Kidney (tissue), 14 donors: ENCODE measurements around the gene SLFN12L. TPM values are rescaled to one million over a fixed set of nuclear protein-coding genes. Genes with fewer than 3 reads are reported as not detected.
A peak's percentile ranks its signal among the peaks of the same experiment; 100 is the strongest.

Source experiments
- DNase-seq, 5 donors: peaks; one replicate each; pipeline ENCODE4 v3.0.0-alpha.2; 2013 to 2020
- FAIRE-seq: peaks from 2 replicates; lab custom pipeline; 2012; peaks lifted over from hg19 to GRCh38; lab: Jason Lieb, UNC
- H3K27ac ChIP-seq, 2 donors: one replicate each; pipeline ENCODE4 v1.7.0; 2013; ENCODE audit warnings: low read depth in 2 of 2, low read length in 2 of 2, inconsistent platforms in 1 of 2
- H3K27me3 ChIP-seq: one replicate; pipeline ENCODE4 v1.7.1; 2013; ENCODE audit warnings: low read length, inconsistent platforms; ENCODE audit not compliant: control insufficient read depth, insufficient read depth
- H3K36me3 ChIP-seq, 3 donors: one replicate each; pipeline versions ENCODE4 v1.7.0 to v1.7.1; 2013; ENCODE audit warnings: low read length in 3 of 3, control low read depth in 1 of 3, inconsistent platforms in 1 of 3; ENCODE audit not compliant: insufficient read depth in 3 of 3, control insufficient read depth in 2 of 3
- H3K4me1 ChIP-seq, 3 donors: one replicate each; pipeline versions ENCODE4 v1.7.0 to v1.7.1; 2013; ENCODE audit warnings: low read length in 3 of 3, inconsistent platforms in 1 of 3, low read depth in 1 of 3; ENCODE audit not compliant: control insufficient read depth in 2 of 3, insufficient read depth in 2 of 3
- H3K4me3 ChIP-seq, 3 donors: one replicate each; pipeline versions ENCODE4 v1.7.0 to v1.8.1; 2013; ENCODE audit warnings: low read length in 3 of 3, control low read depth in 1 of 3, inconsistent platforms in 1 of 3
- H3K9ac ChIP-seq, 3 donors: one replicate each; pipeline versions ENCODE4 v1.7.0 to v1.7.1; 2013; ENCODE audit warnings: low read length in 3 of 3, control low read depth in 1 of 3, inconsistent platforms in 1 of 3
- H3K9me3 ChIP-seq, 3 donors: one replicate each; pipeline versions ENCODE4 v1.7.0 to v1.7.1; 2013; ENCODE audit warnings: low read length in 3 of 3, control low read depth in 1 of 3, inconsistent platforms in 1 of 3; ENCODE audit not compliant: control insufficient read depth in 2 of 3, insufficient read depth in 1 of 3
- CTCF ChIP-seq: IDR thresholded peaks from 3 replicates; pipeline ENCODE4 v1.5.1; 2012; ENCODE audit warnings: mild to moderate bottlenecking, moderate library complexity, borderline replicate concordance; ENCODE audit not compliant: insufficient read depth; ENCODE audit errors: extremely low read depth
- intact Hi-C: fragments of 100-400 bp; cut with DNase I; formaldehyde crosslinking; loops from one replicate; pipeline ENCODE4 v1.11.1; 2022
- polyA plus RNA-seq: library from polyadenylated mRNA; stranded (reverse); fragments of 350-450 nt; fragmentation: Illumina TruSeq; extraction: RNeasy Lipid Tissue Mini Kit (QIAGEN cat#74804); gene quantifications from one replicate; pipeline ENCODE4 v1.2.3, GENCODE V29; 2014; ENCODE audit warnings: low read depth, low replicate concordance; ENCODE audit not compliant: insufficient read depth
- total RNA-seq: library from RNA; stranded (reverse); fragmentation: NEBNext Ultra II Directional; extraction: Animal tissue kit (Norgen Biotek cat#: 25700); gene quantifications from one replicate; pipeline ENCODE4 v1.2.1, GENCODE V29; 2021
- donor health status: control.
- donor health status: control.
- donor health status: control.
- donor health status: control.
- donor health status: control.
- donor health status: DM: yes; HTN: yes; CAD: no.
- donor health status: Normal renal cell carcinoma (clear cell type).

Gene SLFN12L
- total and polyA plus RNA-seq, 2 donors from 2014 or later = 0.62 to 6.2 TPM

GRCh38 chr17:35578929-35579432, 41.5 kb upstream of the SLFN12L start:
- FAIRE-seq (no peak), DNase-seq (no peak)
- H3K4me3 ChIP-seq = peak overlapping the region; percentile 75 to 97 (median 90)
- H3K9me3 ChIP-seq = no peaks in the 10 kb centered on the region
- peak overlapping the region; percentile 81 to 97 for H3K27ac ChIP-seq
- no peak for TF ChIP-seq CTCF
- H3K27me3 ChIP-seq = no peaks in the 10 kb centered on the region
- peak overlapping the region; percentile 83 to 96 (median 89) for H3K9ac ChIP-seq
- H3K36me3 ChIP-seq = peaks cover 5 to 7% (median 5%) of the 10 kb centered on the region in 3 donors
- intact Hi-C loops = no loop called here
- H3K4me1 ChIP-seq = peaks cover 0 to 14% (median 11%) of the 10 kb centered on the region in 3 donors

- intact Hi-C loops = no loop called here
- H3K27me3 ChIP-seq = no peaks in the 10 kb centered on the region
- no peaks in the 10 kb centered on the region for H3K9me3 ChIP-seq
- FAIRE-seq (peak; percentile 23), DNase-seq (peak; percentile 93 to 98 (median 97))
- TF ChIP-seq CTCF = peak; percentile 33
- peak within 1 kb of the TSS; percentile 81 to 97 for H3K27ac ChIP-seq
- peak within 1 kb of the TSS; percentile 75 to 97 (median 90) for H3K4me3 ChIP-seq
- H3K36me3 ChIP-seq = peaks cover 5 to 7% (median 5%) of the 10 kb centered on the region in 3 donors
- peaks cover 0 to 14% (median 11%) of the 10 kb centered on the region in 3 donors for H3K4me1 ChIP-seq
- H3K9ac ChIP-seq = peak within 1 kb of the TSS; percentile 83 to 99 (median 89)
Observed at GRCh38 chr17:35578197-35578928, 40.9 kb upstream of the SLFN12L start, which contains the start of gene PEX12. Gene PEX12, minus strand, starts transcription at chr17:35578571. Its CDS starts 550 bp downstream, at chr17:35578021.

- peaks cover 5 to 7% (median 5%) of the 10 kb centered on the region in 3 donors for H3K36me3 ChIP-seq
- H3K9ac ChIP-seq = peak overlapping the region; percentile 60 to 99 (median 83)
- peak in 1 of 5 donors; percentile 59 for DNase-seq
- intact Hi-C loops = no loop called here
- no peak for TF ChIP-seq CTCF
- H3K4me3 ChIP-seq = peak overlapping the region; percentile 75 to 97 (median 90)
- FAIRE-seq = no peak
- H3K27ac ChIP-seq = peak overlapping the region; percentile 81 to 97
- no peaks in the 10 kb centered on the region for H3K27me3 ChIP-seq
- peaks cover 0 to 14% (median 11%) of the 10 kb centered on the region in 3 donors for H3K4me1 ChIP-seq
- H3K9me3 ChIP-seq = no peaks in the 10 kb centered on the region
Observed at GRCh38 chr17:35577830-35578196, 40.3 kb upstream of the SLFN12L start.
